ENCODE data around the gene SLC9A6. TPM values are rescaled to one million over a fixed set of nuclear protein-coding genes. Genes with fewer than 3 reads are reported as not detected.
A peak's percentile ranks its signal among the peaks of the same experiment; 100 is the strongest.

SLC9A6 gene
- total RNA-seq, 4 donors from 2014 or later, result 12.9 to 23.9 (median 18.7) TPM

- no peaks in the 10 kb centered on the region for H3K9me3 ChIP-seq
- no peaks in the 10 kb centered on the region for H3K36me3 ChIP-seq
- peaks cover 0 to 38% (median 4%) of the 10 kb centered on the region in 4 donors for H3K4me1 ChIP-seq
- no peak for TF ChIP-seq POLR2A (IDR thresholded peaks at IDR 0.05)
- TF ChIP-seq CTCF (IDR thresholded peaks at IDR 0.05), result no peak
- TF ChIP-seq EP300 (IDR thresholded peaks at IDR 0.05), result no peak
- H3K27me3 ChIP-seq, result peaks cover 0 to 3% of the 10 kb centered on the region in 2 donors
- H3K27ac ChIP-seq, result peak overlapping the region in 3 of 4 donors; percentile 64 to 81 (median 80)
- H3K4me3 ChIP-seq, result no peak overlapping the region
- DNase-seq (ENCODE audit: low spot score in 2 of 2), result no peak
- 77 to 88% methylated on average over 5 of the region's 5 CpGs for WGBS, 2 donors
Measured at GRCh38 chrX:136031626-136032025, 46.4 kb downstream of the SLC9A6 start.

GRCh38 chrX:136032370-136032769 is 47.1 kb downstream of the SLC9A6 start:
- Histone ChIP-seq H3K4me1 (peaks cover 0 to 38% (median 4%) of the 10 kb centered on the region in 4 donors), H3K4me3 (no peak overlapping the region), H3K27ac (peak overlapping the region in 2 of 4 donors; percentile 80 to 81), H3K9me3 (no peaks in the 10 kb centered on the region), H3K36me3 (no peaks in the 10 kb centered on the region), H3K27me3 (peaks cover 0 to 3% of the 10 kb centered on the region in 2 donors)
- TF ChIP-seq POLR2A (IDR thresholded peaks at IDR 0.05), result no peak
- TF ChIP-seq EP300 (IDR thresholded peaks at IDR 0.05), result no peak
- TF ChIP-seq CTCF (IDR thresholded peaks at IDR 0.05), result no peak
- WGBS, 2 donors, result 62 to 71% methylated on average over 4 of the region's 4 CpGs
- DNase-seq (ENCODE audit: low spot score in 2 of 2), result no peak

- Histone ChIP-seq H3K4me1 (peaks cover 0 to 30% (median 4%) of the 10 kb centered on the region in 4 donors), H3K27ac (peak overlapping the region in 3 of 4 donors; percentile 7 to 61 (median 9))
- 38 to 61% methylated on average over 1 of the region's 1 CpG for WGBS, 2 donors
Measured at GRCh38 chrX:136034668-136035067, 49.4 kb downstream of the SLC9A6 start.

GRCh38 chrX:136035663-136036062 is 50.4 kb downstream of the SLC9A6 start:
- TF ChIP-seq EP300 (IDR thresholded peaks at IDR 0.05) (no peak), CTCF (IDR thresholded peaks at IDR 0.05) (no peak), POLR2A (IDR thresholded peaks at IDR 0.05) (no peak)
- no peak overlapping the region for H3K4me3 ChIP-seq
- H3K27ac ChIP-seq, result peak overlapping the region in 1 of 4 donors; percentile 1
- no peaks in the 10 kb centered on the region for H3K36me3 ChIP-seq
- peaks cover 0 to 4% of the 10 kb centered on the region in 2 donors for H3K27me3 ChIP-seq
- peaks cover 0 to 20% (median 3%) of the 10 kb centered on the region in 4 donors for H3K4me1 ChIP-seq
- 50 to 64% methylated on average over 1 of the region's 1 CpG for WGBS, 2 donors
- no peaks in the 10 kb centered on the region for H3K9me3 ChIP-seq
- DNase-seq (ENCODE audit: low spot score in 2 of 2), result no peak

More at GRCh38 chrX:136034668-136035067, 49.4 kb downstream of the SLC9A6 start:
- Histone ChIP-seq H3K36me3 (no peaks in the 10 kb centered on the region), H3K9me3 (no peaks in the 10 kb centered on the region), H3K27me3 (peaks cover 0 to 6% of the 10 kb centered on the region in 2 donors), H3K4me3 (no peak overlapping the region)
- TF ChIP-seq EP300 (IDR thresholded peaks at IDR 0.05) (no peak), POLR2A (IDR thresholded peaks at IDR 0.05) (no peak), CTCF (IDR thresholded peaks at IDR 0.05) (no peak)
- DNase-seq (ENCODE audit: low spot score in 2 of 2), result no peak

GRCh38 chrX:136039485-136039884 is 54.2 kb downstream of the SLC9A6 start:
- no peaks in the 10 kb centered on the region for H3K9me3 ChIP-seq
- peaks cover 0 to 6% (median 0%) of the 10 kb centered on the region in 3 donors for H3K36me3 ChIP-seq
- peaks cover 0 to 4% of the 10 kb centered on the region in 2 donors for H3K27me3 ChIP-seq
- DNase-seq (ENCODE audit: low spot score in 2 of 2), result no peak
- H3K4me3 ChIP-seq, result no peak overlapping the region
- TF ChIP-seq POLR2A (IDR thresholded peaks at IDR 0.05) (no peak), CTCF (IDR thresholded peaks at IDR 0.05) (no peak), EP300 (IDR thresholded peaks at IDR 0.05) (no peak)
- H3K27ac ChIP-seq, result no peak overlapping the region
- peaks cover 0 to 5% (median 0%) of the 10 kb centered on the region in 4 donors for H3K4me1 ChIP-seq
